GM10248 (cell line): ENCODE measurements around the gene HAX1.
"Not testable (repeated sequence)": the region's sequence is repeated elsewhere in the genome, so short reads cannot be mapped to it uniquely, and the experiment has no call there.

Experiments
- CTCF ChIA-PET: fragments of 300-600 bp; sonication (Branson Sonifier 250); formaldehyde crosslinking; extraction: SDS; loops from one replicate; lab custom pipeline; 2021; ENCODE audit warnings: antibody characterized with exemption; lab: Yijun Ruan, JAX
- POLR2A ChIA-PET: fragments of 350-650 bp; sonication (Branson Sonifier 250); formaldehyde crosslinking; extraction: SDS; loops from one replicate; lab custom pipeline; 2020; ENCODE audit warnings: antibody characterized with exemption; lab: Yijun Ruan, JAX
- DNase-seq: peaks from one replicate; pipeline ENCODE4 v3.0.0; 2012; ENCODE audit errors: extremely low spot score
- TF ChIP-seq, protein P1 (sequence below): IDR thresholded peaks from 2 replicates; pipeline ENCODE4 v1.5.1; 2012; ENCODE audit warnings: mild to moderate bottlenecking, low read depth; ENCODE audit errors: extremely low read depth, missing control alignments, control extremely low read depth

The HAX1 gene

DNA sequence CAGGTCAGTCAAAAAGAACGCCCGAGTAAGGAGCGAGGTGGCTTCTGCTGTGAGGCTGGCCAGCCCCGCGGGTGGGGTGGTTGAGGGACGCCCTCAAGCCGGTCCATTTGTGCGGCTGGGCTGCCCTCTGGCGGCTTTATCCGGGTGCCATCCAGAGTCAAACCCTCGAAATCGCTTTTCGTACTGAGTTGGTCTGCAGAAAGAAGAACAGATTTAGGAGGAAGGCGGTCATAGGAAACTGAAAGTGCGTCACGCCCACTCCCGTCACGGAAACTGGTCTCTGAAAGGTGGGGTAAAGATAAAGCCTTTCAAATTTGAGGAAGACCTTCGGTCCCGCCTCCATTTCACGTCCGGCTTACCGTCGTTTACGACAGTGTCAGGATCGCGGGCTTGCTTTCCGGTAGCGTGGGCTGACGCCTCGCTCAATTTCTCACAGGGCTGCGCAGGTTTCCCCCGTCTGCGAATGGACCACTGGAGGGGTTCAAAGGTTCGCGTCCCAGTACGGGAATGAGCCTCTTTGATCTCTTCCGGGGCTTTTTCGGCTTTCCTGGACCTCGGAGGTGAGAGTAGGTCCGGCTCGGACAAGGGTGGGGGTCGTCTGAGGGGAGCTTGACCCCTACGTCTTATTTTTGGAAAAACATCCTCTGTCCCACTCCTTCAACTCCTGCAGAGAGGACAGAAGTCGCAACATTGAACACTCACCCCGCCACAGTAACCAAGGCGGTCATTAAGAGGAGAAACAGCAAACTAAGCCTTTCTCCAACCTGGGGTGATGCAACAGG lies at the start of gene HAX1:
Gene HAX1, plus strand, starts transcription at position 413 of the 782 bp plus-strand sequence. Its CDS starts 95 bp downstream, at position 508.
- peak; percentile 95 for DNase-seq
- ChIA-PET CTCF (interaction anchor here (0.7 to 4.7 kb wide), 26 partner anchors 13 to 480 kb away, joined by 3 to 43 read pairs (median 4); partner anchors contain the start of genes RAB13, TPM3 and UBAP2L), POLR2A (interaction anchor here (0.7 to 1.6 kb wide), 2 partner anchors 70 to 282 kb away, joined by 3 to 15 read pairs; partner anchors contain the start of gene RPS27)
- TF ChIP-seq, protein P1, sequence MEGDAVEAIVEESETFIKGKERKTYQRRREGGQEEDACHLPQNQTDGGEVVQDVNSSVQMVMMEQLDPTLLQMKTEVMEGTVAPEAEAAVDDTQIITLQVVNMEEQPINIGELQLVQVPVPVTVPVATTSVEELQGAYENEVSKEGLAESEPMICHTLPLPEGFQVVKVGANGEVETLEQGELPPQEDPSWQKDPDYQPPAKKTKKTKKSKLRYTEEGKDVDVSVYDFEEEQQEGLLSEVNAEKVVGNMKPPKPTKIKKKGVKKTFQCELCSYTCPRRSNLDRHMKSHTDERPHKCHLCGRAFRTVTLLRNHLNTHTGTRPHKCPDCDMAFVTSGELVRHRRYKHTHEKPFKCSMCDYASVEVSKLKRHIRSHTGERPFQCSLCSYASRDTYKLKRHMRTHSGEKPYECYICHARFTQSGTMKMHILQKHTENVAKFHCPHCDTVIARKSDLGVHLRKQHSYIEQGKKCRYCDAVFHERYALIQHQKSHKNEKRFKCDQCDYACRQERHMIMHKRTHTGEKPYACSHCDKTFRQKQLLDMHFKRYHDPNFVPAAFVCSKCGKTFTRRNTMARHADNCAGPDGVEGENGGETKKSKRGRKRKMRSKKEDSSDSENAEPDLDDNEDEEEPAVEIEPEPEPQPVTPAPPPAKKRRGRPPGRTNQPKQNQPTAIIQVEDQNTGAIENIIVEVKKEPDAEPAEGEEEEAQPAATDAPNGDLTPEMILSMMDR = peak; percentile 74

DNA sequence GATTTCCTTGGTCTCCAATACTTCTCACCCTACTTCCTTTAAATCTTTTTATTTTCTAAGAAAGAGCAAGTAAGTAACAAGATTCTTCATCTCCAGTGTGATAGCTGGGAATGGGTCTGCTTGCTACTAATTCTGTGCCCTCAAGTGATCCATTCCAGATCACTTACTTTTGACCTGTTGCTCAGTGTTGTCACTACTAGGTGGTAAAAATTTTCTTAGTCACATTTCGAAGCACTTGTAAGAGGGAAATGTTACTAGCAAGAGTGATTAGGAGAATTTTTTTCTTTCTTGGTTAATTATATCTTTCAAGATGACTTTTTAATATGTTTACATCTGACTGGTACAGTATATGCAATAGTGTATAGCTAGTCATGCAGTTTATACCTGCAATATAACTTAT lies 49.5 kb upstream of the HAX1 start:
- CTCF ChIA-PET = interaction anchor here (0.9 to 3.4 kb wide), 4 partner anchors 16 to 50 kb away, joined by 3 to 11 read pairs (median 4); no protein-coding TSS in a partner anchor
- TF ChIP-seq, protein P1 = no peak

DNA sequence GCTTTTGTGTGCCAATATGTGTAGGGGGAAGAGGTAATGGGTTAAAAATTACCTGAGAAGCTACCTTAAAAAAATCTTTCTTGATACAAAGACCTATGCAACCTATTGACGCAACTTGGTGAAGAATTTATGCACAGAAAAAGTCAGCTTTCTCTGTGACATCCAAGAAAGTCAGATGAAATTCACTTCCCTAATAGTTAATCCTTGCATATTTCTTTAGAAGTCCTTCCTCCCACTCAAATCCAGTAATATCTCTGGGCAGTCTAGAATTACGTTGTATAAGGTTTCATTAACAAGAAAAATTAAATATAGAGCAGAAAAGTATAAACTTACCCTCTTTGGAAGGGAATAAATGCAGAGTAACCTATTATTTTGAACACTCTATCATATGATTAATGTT lies 48.8 kb upstream of the HAX1 start:
- CTCF ChIA-PET = interaction anchor here (0.9 to 3.4 kb wide), 3 partner anchors 15 to 46 kb away, joined by 3 to 11 read pairs (median 4); no protein-coding TSS in a partner anchor
- POLR2A ChIA-PET = interaction anchor here (1.2 kb wide), 1 partner anchor 41 kb away, joined by 3 read pairs; no protein-coding TSS in a partner anchor
- TF ChIP-seq, protein P1 = no peak

More for the DNA sequence above, 49.5 kb upstream of the HAX1 start:
- DNase-seq = no peak
- POLR2A ChIA-PET = interaction anchor here (1.2 to 1.5 kb wide), 2 partner anchors 28 to 41 kb away, joined by 3 read pairs; no protein-coding TSS in a partner anchor

DNA sequence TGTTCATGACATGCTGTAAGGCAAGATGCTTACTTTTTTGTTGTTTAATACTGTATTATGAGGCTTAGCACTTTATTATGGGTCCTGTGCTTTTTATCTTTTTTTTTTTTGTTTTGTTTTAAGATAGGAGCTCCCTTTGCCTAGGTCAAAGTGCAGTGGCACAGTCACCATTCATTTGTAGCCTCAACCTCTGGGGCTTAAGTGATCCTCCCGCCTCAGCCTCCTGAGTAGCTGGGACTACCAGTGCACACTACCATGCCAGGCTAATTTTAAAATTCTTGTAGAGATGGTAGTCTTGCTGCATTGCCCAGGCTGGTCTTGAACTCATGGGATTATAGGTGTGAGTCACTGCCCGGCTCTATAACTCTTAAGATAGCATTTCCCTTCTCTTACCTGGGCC lies 47.1 kb upstream of the HAX1 start:
- POLR2A ChIA-PET = no interaction called here
- CTCF ChIA-PET = interaction anchor here (1.6 to 3.4 kb wide), 2 partner anchors 19 to 26 kb away, joined by 3 to 11 read pairs; no protein-coding TSS in a partner anchor
- TF ChIP-seq, protein P1 = no peak
- no peak for DNase-seq

More for the DNA sequence above, 48.8 kb upstream of the HAX1 start:
- DNase-seq = no peak

DNA sequence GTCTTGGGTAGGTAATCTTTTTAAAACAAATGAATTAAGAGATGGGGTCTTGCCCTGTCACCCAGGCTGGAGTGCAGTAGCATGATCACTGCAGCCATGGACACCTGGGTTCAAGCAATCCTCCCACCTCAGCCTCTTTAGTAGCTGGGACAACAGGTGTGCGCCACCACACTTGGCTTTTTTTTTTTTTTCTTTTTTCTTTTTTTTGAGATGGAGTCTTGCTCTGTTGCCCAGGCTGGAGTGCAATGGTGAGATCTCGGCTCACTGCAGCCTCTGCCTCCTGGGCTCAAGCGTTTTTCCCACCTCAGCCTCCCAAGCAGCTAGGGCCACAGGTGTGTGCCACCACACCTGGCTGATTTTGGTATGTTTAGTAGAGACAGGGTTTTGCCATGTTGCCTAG lies 41.3 kb upstream of the HAX1 start:
- DNase-seq, POLR2A ChIA-PET: not testable (repeated sequence)
- CTCF ChIA-PET = interaction anchor here (1.2 to 1.4 kb wide), 3 partner anchors 31 to 63 kb away, joined by 3 to 4 read pairs (median 4); no protein-coding TSS in a partner anchor

DNA sequence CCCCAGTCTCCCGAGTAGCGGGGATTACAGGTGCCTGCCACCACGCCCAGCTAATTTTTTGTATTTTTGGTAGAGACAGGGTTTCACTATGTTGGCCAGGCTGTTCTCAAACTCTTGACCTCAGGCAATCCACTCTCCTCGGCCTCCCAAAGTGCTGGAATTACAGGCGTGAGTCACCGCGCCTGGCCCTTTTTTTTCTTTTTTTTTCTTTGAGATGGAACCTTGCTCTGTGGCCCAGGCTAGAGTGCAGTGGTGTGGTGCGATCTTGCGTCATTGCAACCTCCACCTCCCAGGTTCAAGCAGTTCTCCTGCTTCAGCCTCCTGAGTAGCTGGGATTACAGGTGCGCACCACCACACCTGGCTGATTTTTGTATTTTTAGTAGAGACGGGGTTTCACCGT lies 39.3 kb upstream of the HAX1 start:
- DNase-seq, CTCF ChIA-PET, POLR2A ChIA-PET: not testable (repeated sequence)

DNA sequence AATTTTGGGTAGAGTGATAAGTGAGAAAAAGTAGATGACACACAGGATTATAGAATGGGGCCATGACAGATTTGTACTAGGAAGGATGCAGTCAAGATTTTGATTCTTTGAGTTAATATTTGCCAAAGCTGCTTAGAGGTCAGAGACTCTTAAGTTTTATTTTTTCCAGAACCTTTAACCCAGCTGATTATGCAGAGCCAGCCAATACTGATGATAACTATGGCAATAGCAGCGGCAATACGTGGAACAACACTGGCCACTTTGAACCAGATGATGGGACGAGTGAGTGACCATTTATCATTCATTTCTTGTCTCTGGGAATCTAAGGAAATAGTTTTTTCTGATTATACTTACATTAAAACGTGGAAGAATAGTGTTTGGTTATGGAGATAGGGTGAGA lies 35.6 kb upstream of the HAX1 start:
- ChIA-PET POLR2A (no interaction called here), CTCF (no interaction called here)
- no peak for DNase-seq
- TF ChIP-seq, protein P1 = no peak
